HepG2 (cell line): Measurements from ENCODE around the gene VEPH1.

Source experiments
- NFATC3 ChIP-seq: sonication (generic); formaldehyde crosslinking; IDR thresholded peaks from 2 replicates; pipeline ENCODE4 v1.5.1; 2020; ENCODE audit warnings: mild to moderate bottlenecking, missing genetic modification reagents
- POLR2A ChIP-seq, 2 experiments: IDR thresholded peaks; 2 replicates each; pipeline ENCODE4 v1.6.1; 2011; ENCODE audit warnings: low read depth in 2 of 2, low read length in 2 of 2, mild to moderate bottlenecking in 1 of 2, moderate library complexity in 1 of 2; ENCODE audit not compliant: insufficient read depth in 1 of 2
- TF ChIP-seq, protein P1 (sequence below): sonication (generic); formaldehyde crosslinking; IDR thresholded peaks from 2 replicates; pipeline ENCODE4 v1.9.0; 2021; ENCODE audit warnings: missing genetic modification reagents, borderline replicate concordance

DNA sequence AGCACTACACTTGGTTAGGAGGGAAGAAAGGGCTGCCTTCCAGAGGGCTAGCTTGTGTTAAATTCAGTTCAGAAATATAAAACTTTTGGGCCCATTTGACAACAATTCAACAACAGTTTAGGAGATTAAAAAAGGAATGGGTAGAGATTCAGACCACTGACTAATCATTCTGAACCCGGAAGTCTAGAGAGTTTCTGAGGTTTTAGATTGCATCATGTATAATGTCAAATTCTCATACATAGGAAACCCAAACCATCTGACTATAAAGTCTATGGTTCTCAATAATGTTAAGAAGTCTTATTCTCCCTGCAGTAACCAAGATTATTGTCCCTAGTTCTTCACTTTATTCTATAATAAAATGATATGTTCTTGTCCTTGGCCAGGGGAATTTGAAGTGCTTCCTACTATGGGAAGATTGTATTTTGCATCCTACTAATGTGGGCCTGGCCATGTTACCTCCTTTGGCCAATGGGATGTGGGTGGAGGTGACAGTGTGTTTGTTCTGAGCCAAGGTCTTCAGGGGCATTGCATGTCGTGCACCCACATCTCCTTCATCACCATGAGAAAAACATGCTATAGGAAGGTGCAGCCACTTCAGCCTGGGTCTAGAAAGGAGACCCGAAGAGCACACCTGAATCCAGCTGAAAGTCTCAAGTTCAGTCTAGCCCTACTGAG is 276.9 kb downstream of the VEPH1 start:
- no peak for TF ChIP-seq NFATC3 (CRISPR knock-in tag)
- no peak for TF ChIP-seq POLR2A (IDR thresholded peaks at IDR 0.05; ENCODE audit: insufficient read depth in 1 of 2, low read depth in 2 of 2, low read length in 2 of 2)
- TF ChIP-seq, protein P1, sequence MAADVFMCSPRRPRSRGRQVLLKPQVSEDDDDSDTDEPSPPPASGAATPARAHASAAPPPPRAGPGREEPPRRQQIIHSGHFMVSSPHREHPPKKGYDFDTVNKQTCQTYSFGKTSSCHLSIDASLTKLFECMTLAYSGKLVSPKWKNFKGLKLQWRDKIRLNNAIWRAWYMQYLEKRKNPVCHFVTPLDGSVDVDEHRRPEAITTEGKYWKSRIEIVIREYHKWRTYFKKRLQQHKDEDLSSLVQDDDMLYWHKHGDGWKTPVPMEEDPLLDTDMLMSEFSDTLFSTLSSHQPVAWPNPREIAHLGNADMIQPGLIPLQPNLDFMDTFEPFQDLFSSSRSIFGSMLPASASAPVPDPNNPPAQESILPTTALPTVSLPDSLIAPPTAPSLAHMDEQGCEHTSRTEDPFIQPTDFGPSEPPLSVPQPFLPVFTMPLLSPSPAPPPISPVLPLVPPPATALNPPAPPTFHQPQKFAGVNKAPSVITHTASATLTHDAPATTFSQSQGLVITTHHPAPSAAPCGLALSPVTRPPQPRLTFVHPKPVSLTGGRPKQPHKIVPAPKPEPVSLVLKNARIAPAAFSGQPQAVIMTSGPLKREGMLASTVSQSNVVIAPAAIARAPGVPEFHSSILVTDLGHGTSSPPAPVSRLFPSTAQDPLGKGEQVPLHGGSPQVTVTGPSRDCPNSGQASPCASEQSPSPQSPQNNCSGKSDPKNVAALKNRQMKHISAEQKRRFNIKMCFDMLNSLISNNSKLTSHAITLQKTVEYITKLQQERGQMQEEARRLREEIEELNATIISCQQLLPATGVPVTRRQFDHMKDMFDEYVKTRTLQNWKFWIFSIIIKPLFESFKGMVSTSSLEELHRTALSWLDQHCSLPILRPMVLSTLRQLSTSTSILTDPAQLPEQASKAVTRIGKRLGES (CRISPR knock-in tag) = no peak
